Amniotic stem cell (primary cell): ENCODE data around the gene FGR.

Experiments used
- DNase-seq: peaks from one replicate; lab custom pipeline; 2025; lab: John Stamatoyannopoulos, UW

The FGR gene

GRCh38 chr1:27600498-27601175 lies 34.3 kb downstream of the FGR start:
- DNase-seq, result no peak

DNA sequence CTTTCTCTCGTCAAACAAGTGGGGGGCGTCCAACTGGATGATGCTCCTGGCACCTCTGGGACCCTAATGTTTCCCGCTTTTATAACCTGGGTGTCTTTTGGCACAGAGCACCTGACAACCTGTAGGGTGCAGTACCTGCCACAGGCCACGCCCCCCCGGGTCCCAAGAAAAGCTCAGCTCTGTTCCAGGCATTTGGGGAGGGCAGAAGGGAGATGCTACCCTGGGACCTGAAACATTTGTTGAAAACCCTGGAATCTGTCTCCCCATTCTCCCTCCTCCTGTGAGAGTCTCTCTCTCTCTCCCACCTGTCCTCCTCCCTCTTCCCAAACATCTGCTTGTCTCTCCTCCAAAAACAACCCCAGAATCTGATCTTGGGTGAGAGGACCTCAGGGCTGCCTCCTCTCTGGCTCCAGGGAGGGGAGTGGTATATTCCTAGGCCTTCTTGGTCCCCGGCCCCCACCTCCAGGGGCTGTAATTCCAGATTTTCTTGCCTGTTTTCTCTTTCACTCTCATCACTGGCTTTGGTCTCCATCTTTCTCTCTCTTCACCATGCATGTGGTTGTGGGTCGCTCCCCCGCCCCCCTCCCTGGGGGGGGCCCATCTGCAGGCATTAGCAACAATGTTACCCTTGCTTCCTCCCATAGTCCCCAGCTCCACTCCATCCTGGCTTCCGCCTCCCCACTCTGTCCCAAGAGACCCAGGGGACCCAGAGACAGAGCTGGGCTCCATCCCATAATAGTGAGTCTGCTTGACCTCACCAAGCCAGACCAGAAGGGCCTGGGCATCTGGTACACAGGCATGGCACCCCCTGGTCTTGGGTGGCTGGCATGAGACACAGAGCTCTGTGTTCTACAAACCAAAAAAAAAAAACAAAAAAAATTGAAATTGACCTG lies 35.1 kb downstream of the FGR start:
- no peak for DNase-seq

GRCh38 chr1:27598902-27599528 lies 36.0 kb downstream of the FGR start:
- peak; percentile 67 for DNase-seq

GRCh38 chr1:27598295-27598687 lies 36.7 kb downstream of the FGR start:
- DNase-seq, result no peak

- no peak for DNase-seq
Measured at GRCh38 chr1:27597516-27598294, 37.3 kb downstream of the FGR start.

GRCh38 chr1:27596986-27597385 lies 38.0 kb downstream of the FGR start:
- DNase-seq, result no peak

- DNase-seq, result no peak
Measured at GRCh38 chr1:27596261-27596660, 38.7 kb downstream of the FGR start.

DNA sequence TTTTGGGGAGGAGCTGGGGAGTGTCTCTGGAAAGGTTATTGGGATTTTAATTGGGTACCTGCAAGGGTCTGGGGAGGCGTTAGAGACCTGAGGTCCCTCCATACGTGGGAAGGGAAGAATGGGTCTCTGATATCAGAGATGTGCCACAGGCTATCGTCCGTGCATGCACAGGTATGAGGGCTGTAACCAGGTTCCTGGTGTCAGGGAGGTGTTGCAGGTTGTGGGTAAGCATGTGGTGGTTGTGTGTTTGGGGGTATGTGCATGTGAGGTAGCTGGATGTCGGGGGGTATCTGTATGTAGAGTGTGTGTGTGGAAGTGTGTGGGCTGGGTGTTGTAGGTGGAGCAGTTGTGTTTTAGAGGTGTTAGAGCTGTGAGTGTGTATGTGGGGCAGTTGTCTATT lies 39.4 kb downstream of the FGR start:
- DNase-seq, result no peak

GRCh38 chr1:27594564-27595510 lies 40.1 kb downstream of the FGR start:
- DNase-seq, result peak; percentile 56

DNA sequence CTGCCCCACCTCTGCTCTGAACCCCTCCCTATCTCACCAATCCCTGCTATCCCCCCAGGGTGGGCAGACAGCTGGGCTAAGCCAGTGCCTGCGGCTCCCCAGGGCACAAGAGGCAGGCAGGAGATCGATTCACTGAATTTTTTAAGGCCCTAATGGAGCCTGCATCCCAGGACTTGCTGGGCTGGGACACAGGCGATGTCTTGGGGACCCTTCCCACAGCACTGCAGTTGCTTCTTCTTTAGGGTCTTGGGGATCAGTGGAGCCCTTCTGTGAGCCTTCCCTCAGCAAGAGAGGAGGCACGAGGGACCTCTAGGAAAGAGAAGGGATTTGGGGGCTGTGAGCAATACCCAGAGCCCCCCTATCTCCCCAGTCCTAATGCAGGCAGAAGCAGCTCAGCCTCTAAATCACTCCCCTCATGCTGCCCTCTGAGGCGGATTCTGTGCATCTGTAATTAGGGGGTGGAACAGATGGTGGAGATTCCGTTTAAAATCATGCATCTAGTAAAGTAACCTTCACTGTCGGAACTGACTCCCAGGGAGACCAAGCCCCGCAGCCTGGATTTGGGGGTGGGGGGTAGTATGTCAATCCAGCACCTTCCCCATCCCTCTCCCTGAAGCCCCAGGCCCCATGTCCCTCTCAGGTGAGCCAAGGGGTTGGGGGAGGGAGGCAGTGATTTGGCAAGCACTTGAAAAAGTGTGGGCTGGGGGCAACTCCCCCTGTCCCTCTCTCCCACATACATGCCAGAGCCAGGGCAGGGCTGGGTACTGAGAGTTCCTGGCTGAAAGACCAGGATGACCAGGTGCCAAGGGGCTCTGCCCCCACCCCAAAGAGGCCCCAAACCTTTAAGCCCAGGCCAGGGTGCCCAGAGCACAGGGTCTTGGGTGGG lies 41.1 kb downstream of the FGR start:
- DNase-seq, result no peak

DNA sequence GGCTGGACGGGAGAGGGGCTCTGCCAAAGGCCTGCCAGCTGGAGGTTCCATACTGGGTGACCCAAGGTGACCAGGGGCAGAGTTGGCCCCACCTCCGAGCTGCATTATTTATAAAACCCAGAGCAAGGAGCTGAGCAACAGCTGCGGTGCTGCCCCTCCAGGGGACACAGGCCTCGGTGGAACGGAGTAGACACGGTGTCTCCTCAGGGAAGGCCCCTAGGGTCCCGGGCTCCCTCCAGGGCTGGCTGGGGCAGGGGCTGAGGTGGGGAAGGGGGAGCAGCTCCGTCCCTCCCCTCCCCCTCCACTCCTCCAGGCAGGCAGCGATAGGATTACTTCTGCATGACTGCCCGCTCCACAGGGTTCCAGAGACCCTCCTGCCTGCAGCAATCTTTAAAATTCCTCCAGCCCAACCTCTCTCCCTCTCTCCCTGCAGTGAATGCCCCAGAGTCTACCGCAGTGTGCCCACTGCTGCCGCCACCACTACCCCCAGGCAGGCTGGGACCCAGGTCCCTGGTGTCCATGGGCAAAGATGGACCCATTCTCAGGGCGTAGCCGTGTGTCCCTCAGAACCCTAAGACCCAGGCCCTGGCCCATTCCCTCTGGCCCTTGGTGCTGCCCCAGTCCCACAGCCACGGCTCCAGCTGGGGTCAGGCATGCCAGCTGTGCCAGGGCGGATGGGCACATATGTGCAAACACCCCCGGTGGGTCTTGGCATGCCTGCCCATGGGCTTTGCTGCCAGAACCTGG lies 41.9 kb downstream of the FGR start:
- no peak for DNase-seq

DNA sequence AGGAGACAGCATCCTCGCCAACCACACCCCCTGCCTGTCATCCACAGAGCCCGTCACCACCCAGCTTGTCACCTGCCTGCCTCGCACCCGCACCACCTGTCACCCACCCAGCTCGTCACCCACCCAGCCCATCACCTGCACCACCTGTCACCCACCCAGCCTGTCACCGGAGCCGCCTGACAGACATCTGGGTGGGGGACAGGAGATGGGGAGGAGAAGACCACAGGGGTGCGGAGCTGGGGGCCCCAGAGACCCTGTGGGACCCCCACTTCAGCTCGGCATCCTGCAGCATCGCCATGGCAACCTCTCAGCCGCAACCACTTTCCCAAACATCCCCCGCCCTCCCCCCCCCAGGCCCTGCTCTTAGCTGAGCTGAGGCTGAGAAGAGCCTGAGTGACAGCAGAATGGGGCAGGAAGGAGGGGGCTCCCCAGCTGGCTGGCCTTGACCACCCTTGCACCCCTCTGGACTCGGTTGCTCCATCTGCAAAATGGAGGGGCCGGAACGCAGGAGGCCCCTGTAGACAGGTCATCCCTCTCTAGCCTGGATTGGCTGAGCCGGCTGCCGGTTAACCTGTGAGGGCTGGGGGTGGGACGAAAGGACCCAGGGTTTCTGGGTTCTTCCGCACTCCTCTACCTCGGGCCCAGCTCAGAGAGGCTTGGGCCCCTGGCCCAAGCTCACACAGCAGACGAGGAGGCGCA lies 42.6 kb downstream of the FGR start:
- no peak for DNase-seq

GRCh38 chr1:27591622-27592021 lies 43.4 kb downstream of the FGR start:
- no peak for DNase-seq

DNA sequence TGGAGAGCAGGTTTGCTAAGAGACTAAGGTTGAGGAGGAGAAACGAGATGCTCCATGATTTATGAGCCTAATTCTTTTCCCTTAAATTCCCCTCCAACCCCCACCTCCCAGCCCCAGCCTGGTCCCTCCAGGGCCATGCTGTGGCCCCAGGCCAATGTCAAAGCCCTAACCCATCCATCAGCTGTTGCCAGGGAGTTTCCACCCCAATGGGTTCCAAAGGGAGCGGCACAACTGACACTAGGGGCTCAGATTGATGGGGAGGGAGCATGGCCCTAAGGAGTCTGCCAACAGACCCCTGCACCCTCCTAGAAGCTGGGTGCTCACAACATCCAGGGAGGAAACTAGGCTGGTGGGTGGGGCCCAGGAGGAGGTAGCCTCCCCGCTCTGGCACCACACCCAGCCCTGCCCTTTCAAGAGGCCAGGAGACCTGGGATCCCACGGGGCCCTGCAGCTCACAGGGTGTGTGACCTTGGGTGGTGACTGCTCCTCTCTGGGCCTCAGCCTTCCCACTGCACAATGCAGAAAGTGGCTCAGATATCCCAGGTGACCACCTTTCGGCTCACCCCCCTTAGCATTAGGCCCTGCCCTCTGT lies 44.0 kb downstream of the FGR start:
- DNase-seq, result no peak

DNA sequence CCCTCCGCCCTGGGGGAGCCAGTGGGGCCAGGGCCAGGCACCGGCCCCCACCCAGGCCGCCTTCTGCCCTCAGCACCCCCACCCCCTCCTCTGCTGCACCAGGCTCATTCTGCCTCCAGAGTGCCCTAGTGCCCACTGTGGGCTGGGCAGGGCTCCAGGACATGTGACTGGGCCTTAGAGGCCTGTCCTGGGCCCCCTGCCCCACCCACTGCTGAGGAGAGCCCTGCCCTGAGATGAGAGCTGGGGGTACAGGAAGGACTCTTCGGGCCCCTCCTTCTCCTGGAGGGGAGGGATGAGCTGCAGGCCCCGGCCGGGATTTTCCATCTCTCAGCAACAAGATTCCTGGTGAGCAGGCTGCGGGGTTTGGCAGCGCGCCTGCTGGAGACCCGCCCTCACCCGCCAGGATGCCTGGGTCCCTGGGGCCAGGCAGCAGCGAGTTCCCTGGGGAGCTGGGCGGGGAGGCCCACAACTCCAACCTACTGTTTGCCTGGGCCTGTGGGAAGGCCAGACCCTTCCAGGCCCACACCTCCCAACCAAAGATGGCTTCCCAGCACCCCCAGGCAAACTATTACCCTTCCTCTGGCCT lies 45.1 kb downstream of the FGR start:
- DNase-seq, result no peak

DNA sequence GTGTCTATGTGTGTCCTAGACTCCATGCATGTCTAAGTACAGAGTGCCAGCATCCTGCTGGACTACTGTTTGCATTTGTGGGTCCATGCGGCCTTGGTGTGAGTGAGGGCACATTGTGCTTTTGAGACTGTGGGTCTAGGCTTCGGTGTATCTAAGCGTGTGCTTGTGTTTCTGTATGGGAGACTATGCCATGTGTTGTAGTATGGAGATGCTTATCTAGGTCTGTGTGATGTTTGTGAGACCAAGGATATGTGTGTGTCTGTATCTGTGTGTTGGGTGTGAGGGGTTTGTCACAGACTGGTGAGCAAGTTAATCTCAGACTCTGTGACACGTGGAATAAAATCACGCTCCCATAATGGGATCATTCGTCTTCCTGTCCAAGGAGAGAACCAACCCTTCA lies 45.5 kb downstream of the FGR start:
- no peak for DNase-seq

DNA sequence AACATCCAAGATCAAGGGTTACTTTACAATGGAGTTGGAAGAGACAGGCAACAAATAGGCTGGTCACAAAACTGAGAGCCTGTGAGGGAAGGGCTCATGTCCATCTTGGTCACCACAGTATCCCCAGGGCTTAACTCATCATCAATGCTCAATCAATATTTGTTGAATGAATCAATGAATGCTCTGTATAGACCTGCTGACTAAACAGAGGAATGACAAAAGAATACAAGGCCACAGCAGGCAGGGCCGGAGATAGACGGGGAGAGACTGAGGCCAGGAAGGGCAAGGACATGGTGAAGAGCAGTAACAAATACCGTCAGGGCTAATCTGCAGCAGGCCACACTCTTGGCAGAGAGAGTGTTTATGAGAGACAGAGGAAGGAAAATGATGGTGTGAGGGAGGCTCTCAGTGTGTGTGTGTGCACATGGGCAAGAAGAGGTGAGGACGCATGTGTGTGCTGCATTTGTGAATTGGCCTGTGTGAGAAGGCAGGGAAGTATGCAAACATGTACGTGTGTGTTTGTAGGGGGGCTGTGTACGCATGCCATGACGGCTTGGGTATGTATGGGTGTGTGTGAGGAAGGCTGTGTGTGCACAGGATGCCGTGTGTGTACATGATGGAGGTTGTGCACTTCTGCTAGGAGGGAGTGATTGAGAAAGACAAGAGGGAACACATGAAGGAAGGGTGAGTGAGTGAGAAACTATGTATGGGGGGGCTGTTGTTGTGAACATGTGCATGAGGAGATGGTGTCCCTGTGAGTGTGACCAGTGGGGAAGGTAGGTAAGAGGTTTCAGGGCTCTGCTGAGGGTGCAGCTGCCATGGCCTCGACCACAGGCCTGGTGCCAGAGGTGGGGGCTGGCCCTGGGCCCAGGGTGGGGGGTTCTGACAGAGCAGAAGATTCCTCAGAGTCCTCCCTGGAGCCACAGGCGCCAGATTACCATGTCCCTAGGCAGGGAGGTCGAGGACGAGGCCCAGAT lies 46.4 kb downstream of the FGR start:
- DNase-seq, result no peak
